Keratinocyte (primary cell): ENCODE data around the gene RWDD1. TPM values are rescaled to one million over a fixed set of nuclear protein-coding genes. Genes with fewer than 3 reads are reported as not detected.

Experiments used
- DNase-seq: peaks from one replicate; pipeline ENCODE4 v3.0.0-alpha.2; 2011; ENCODE audit warnings: low read depth, missing footprints, low spot score
- FAIRE-seq: peaks from 2 replicates; lab custom pipeline; 2011; peaks lifted over from hg19 to GRCh38; lab: Jason Lieb, UNC
- H2AFZ ChIP-seq: 2 replicates; pipeline ENCODE4 v1.6.0; 2012; ENCODE audit warnings: low read length, control low read depth, inconsistent platforms; ENCODE audit not compliant: control insufficient read depth
- H3K27ac ChIP-seq: 2 replicates; pipeline ENCODE4 v1.5.1; 2011; ENCODE audit warnings: low read length; ENCODE audit not compliant: control insufficient read depth, insufficient read depth
- H3K27me3 ChIP-seq: 3 replicates; pipeline ENCODE4 v1.6.0; 2011; ENCODE audit warnings: low read length; ENCODE audit not compliant: control insufficient read depth, insufficient read depth; ENCODE audit errors: extremely low read depth
- H3K36me3 ChIP-seq, 2 experiments: 2 replicates in 1 of 2; 3 replicates in 1 of 2; pipeline ENCODE4 v1.5.1; 2011; ENCODE audit warnings: low read length in 2 of 2, mild to moderate bottlenecking in 1 of 2; ENCODE audit not compliant: control insufficient read depth in 2 of 2, insufficient read depth in 2 of 2; ENCODE audit errors: extremely low read depth in 1 of 2
- H3K4me1 ChIP-seq: 3 replicates; pipeline ENCODE4 v1.5.1; 2011; ENCODE audit warnings: low read length; ENCODE audit not compliant: control insufficient read depth, insufficient read depth; ENCODE audit errors: extremely low read depth
- H3K4me2 ChIP-seq: 3 replicates; pipeline ENCODE4 v1.6.0; 2011; ENCODE audit warnings: low read depth, low read length; ENCODE audit not compliant: control insufficient read depth, insufficient read depth; ENCODE audit errors: extremely low read depth
- H3K4me3 ChIP-seq, 3 experiments: fragments of 200-600 bp in 1 of 3; sonication (generic) in 1 of 3; 2 replicates in 2 of 3; 3 replicates in 1 of 3; pipeline ENCODE4 v1.5.1; 2011 to 2016; ENCODE audit warnings: low read length in 3 of 3, mild to moderate bottlenecking in 3 of 3, control low read depth in 2 of 3, inconsistent platforms in 1 of 3, low read depth in 1 of 3, mixed read lengths in 1 of 3, mixed run types in 1 of 3, moderate library complexity in 1 of 3; ENCODE audit not compliant: control insufficient read depth in 2 of 3, insufficient read depth in 2 of 3; ENCODE audit errors: extremely low read depth in 1 of 3
- H3K79me2 ChIP-seq: 2 replicates; pipeline ENCODE4 v1.6.0; 2012; ENCODE audit warnings: low read length; ENCODE audit not compliant: control insufficient read depth, insufficient read depth
- H3K9ac ChIP-seq: 3 replicates; pipeline ENCODE4 v1.6.0; 2011; ENCODE audit warnings: low read length; ENCODE audit not compliant: control insufficient read depth, insufficient read depth; ENCODE audit errors: extremely low read depth
- H3K9me1 ChIP-seq: 3 replicates; pipeline ENCODE4 v1.6.0; 2011; ENCODE audit warnings: low read length; ENCODE audit not compliant: control insufficient read depth, insufficient read depth; ENCODE audit errors: extremely low read depth
- H3K9me3 ChIP-seq: 2 replicates; pipeline ENCODE4 v1.5.1; 2012; ENCODE audit warnings: low read depth, low read length; ENCODE audit not compliant: control insufficient read depth
- H4K20me1 ChIP-seq: 3 replicates; pipeline ENCODE4 v1.6.0; 2011; ENCODE audit warnings: low read length; ENCODE audit not compliant: control insufficient read depth, insufficient read depth; ENCODE audit errors: extremely low read depth
- EZH2 ChIP-seq: IDR thresholded peaks from one replicate; pipeline ENCODE4 v1.6.1; 2012; ENCODE audit warnings: inconsistent platforms, mild to moderate bottlenecking, low read length, moderate library complexity
- dilution Hi-C: fragments of 300-500 bp; cut with MboI; formaldehyde crosslinking; loops from one replicate; pipeline ENCODE4 v1.7.0; 2020; ENCODE audit warnings: low sequenced_read_pairs; ENCODE audit not compliant: extremely low pct_ligation_motif_present
- polyA plus RNA-seq, 5 experiments: library from polyadenylated mRNA; depleted of rRNA in 3 of 5; stranded (reverse) in 3 of 5; stranded (forward) in 1 of 5; unstranded in 1 of 5; fragments of >200 nt; gene quantifications; 1 replicate in 1 of 5; 2 replicates in 3 of 5; 3 replicates in 1 of 5; pipeline versions ENCODE4 v1.2.1 to v1.2.3, GENCODE V29; 2011 to 2012; ENCODE audit warnings: missing spikeins in 2 of 5, low read depth in 1 of 5, low replicate concordance in 1 of 5
- TF ChIP-seq, protein P1 (sequence below), 3 experiments: IDR thresholded peaks in 1 of 3; conservative IDR thresholded peaks in 1 of 3; optimal IDR thresholded peaks in 1 of 3; 2 replicates in 2 of 3; 3 replicates in 1 of 3; pipeline versions ENCODE3 to v1.5.1; 2011; ENCODE audit warnings: low read length in 3 of 3, mild to moderate bottlenecking in 3 of 3, moderate library complexity in 2 of 3, control low read depth in 1 of 3, inconsistent platforms in 1 of 3; ENCODE audit not compliant: insufficient read depth in 2 of 3; ENCODE audit errors: extremely low read depth in 1 of 3

Gene RWDD1
- polyA plus RNA-seq, 1 donor (not counting 4 experiments of a cell fraction or from before 2014, with no cell fraction given) = 61.7 TPM

- no peak for FAIRE-seq
- no peak overlapping the region for H2AFZ ChIP-seq
- no peaks in the 10 kb centered on the region for H3K36me3 ChIP-seq
These were observed 7.5 kb upstream of the RWDD1 start for GRCh38 chr6:116563830-116564229.

GRCh38 chr6:116564311-116564710 lies 7.0 kb upstream of the RWDD1 start:
- Histone ChIP-seq H3K79me2 (no peaks in the 10 kb centered on the region), H3K27me3 (no peaks in the 10 kb centered on the region), H3K9me1 (no peaks in the 10 kb centered on the region), H3K27ac (no peak overlapping the region), H3K4me1 (peaks cover 13% of the 10 kb centered on the region), H3K36me3 (no peaks in the 10 kb centered on the region), H3K4me2 (no peak overlapping the region), H3K9ac (no peak overlapping the region), H2AFZ (peak overlapping the region; percentile 21), H3K9me3 (no peaks in the 10 kb centered on the region), H4K20me1 (no peaks in the 10 kb centered on the region), H3K4me3 (no peak overlapping the region)
- FAIRE-seq = no peak
- dilution Hi-C loops = no loop called here
- no peak for DNase-seq
- TF ChIP-seq EZH2 = no peak
- TF ChIP-seq, protein P1, sequence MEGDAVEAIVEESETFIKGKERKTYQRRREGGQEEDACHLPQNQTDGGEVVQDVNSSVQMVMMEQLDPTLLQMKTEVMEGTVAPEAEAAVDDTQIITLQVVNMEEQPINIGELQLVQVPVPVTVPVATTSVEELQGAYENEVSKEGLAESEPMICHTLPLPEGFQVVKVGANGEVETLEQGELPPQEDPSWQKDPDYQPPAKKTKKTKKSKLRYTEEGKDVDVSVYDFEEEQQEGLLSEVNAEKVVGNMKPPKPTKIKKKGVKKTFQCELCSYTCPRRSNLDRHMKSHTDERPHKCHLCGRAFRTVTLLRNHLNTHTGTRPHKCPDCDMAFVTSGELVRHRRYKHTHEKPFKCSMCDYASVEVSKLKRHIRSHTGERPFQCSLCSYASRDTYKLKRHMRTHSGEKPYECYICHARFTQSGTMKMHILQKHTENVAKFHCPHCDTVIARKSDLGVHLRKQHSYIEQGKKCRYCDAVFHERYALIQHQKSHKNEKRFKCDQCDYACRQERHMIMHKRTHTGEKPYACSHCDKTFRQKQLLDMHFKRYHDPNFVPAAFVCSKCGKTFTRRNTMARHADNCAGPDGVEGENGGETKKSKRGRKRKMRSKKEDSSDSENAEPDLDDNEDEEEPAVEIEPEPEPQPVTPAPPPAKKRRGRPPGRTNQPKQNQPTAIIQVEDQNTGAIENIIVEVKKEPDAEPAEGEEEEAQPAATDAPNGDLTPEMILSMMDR (optimal IDR thresholded peaks at IDR 0.05 in 1 of 3, IDR thresholded peaks at IDR 0.05 in 1 of 3, conservative IDR thresholded peaks at IDR 0.05 in 1 of 3; ENCODE audit: extremely low read depth in 1 of 3, insufficient read depth in 2 of 3, low read length in 3 of 3) = no peak

More at GRCh38 chr6:116563830-116564229, 7.5 kb upstream of the RWDD1 start:
- no peaks in the 10 kb centered on the region for H4K20me1 ChIP-seq
- no peak overlapping the region for H3K4me2 ChIP-seq
- no peaks in the 10 kb centered on the region for H3K9me1 ChIP-seq
- H3K27ac ChIP-seq = no peak overlapping the region
- H3K27me3 ChIP-seq = no peaks in the 10 kb centered on the region
- H3K9me3 ChIP-seq = no peaks in the 10 kb centered on the region
- no peak for DNase-seq
- peaks cover 13% of the 10 kb centered on the region for H3K4me1 ChIP-seq
- no peaks in the 10 kb centered on the region for H3K79me2 ChIP-seq
- TF ChIP-seq, protein P1 (optimal IDR thresholded peaks at IDR 0.05 in 1 of 3, IDR thresholded peaks at IDR 0.05 in 1 of 3, conservative IDR thresholded peaks at IDR 0.05 in 1 of 3; ENCODE audit: extremely low read depth in 1 of 3, insufficient read depth in 2 of 3, low read length in 3 of 3) = no peak
- TF ChIP-seq EZH2 = no peak
- H3K4me3 ChIP-seq = no peak overlapping the region
- no peak overlapping the region for H3K9ac ChIP-seq
- dilution Hi-C loops = no loop called here
